Epidermal melanocyte (primary cell): ENCODE data around the gene PAPOLG.

Experiments
- DNase-seq: peaks from one replicate; pipeline ENCODE4 v3.0.0; 2011; ENCODE audit warnings: low spot score; ENCODE audit not compliant: insufficient read length

Gene PAPOLG

GRCh38 chr2:60756097-60757087 lies at the start of gene PAPOLG:
PAPOLG (plus strand) TSS chr2:60756268; CDS start chr2:60756479, 211 bp downstream.
- DNase-seq: peak; percentile 79

DNA sequence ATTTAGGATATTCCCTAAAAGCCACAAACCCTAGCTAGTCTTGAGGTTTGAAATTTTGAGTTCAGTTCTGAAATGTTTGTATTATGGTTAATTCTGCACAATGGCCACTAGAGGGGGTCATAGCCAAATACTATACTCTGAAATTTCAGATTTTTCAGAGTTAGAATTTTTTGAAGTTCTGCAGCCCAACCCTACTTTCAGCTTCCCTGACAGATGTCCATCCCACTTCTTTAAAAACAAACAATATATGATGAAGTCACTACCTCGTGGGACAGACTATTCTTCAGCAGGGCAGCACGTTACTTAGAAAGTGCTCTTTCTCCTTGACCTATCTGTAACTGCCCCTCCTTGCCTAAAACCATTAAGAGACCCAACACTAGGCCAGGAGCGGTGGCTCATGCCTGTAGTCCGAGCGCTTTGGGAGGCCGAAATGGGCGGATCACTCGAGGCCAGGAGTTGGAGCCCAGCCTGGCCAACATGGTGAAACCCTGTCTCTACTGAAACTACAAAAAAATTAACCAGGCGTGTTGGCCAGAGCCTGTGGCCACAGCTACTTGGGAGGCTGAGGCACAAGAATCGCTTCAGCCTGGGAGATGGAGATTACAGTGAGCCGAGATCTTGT lies 48.2 kb upstream of the PAPOLG start:
- peak; percentile 58 for DNase-seq

DNA sequence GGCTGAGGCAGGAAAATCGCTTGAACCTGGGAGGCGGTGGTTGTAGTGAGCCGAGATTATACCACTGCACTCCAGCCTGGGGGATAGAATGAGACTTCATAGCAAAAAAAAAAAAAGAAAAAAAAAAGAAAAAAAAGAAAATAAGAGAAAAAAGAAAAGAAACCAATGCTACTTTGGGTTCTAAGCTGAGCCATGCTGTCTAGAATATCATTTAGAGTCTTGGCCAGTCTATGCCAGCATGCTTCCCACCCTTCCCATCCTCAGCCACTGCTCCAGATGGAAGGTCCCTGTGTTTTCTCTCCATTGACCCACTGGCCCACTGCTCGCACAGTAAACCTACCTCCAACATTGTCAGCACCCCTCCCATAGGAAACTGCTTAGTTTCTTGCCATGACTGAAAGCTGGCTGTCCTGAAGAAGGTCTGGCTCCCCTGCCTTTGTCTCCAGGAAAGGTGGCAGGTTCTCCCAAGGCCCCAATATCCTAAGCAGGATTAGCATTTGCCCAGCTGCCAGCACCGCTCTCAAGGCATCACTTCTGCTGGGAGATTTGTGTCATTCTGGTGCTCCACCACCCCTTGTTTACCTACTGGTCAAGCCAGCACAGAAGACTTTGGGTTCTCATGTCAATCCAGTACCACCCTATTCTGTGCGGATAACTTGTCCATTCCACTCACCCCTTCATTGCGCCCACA lies 47.3 kb upstream of the PAPOLG start:
- DNase-seq: no peak

- no peak for DNase-seq
Measured at GRCh38 chr2:60710707-60711106, 45.4 kb upstream of the PAPOLG start.

DNA sequence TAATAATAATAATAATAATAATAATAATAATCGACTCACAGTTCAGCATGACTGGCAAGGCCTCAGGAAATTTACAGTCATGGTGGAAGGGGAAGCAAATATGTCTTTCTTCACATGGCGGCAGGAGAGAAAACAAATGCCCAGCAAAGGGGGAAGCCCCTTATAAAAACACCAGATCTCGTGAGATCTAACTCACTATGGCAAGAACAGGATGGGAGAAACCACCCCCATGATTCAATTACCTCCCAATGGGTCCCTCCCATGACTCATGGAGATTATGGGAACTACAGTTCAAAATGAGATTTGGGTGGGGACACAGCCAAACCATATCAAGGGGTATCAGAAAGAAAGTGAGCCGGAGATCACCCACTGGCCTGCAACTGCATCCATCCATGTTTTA lies 40.5 kb upstream of the PAPOLG start:
- no peak for DNase-seq

DNA sequence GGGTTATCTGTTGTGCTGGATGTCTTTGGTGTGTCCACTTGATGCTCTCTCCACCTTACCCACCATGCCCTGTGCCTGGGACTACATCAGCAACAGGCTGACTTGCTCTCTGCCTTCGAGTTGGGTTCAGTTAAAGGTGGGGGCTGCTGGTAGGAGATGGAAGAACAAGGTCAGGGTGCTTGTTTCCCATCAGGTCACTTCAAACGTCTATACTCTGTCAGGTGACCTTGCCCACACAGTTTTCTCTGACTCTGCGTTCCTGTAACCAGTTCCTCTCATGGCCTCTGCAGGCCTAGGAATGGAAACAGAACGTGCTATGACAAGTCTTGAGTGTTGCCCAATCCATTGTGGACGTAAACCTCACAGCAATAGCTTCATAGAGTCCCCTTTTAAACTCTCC lies 38.4 kb upstream of the PAPOLG start:
- no peak for DNase-seq

GRCh38 chr2:60719331-60719730 lies 36.7 kb upstream of the PAPOLG start:
- no peak for DNase-seq

GRCh38 chr2:60725466-60725865 lies 30.6 kb upstream of the PAPOLG start:
- DNase-seq: no peak

DNA sequence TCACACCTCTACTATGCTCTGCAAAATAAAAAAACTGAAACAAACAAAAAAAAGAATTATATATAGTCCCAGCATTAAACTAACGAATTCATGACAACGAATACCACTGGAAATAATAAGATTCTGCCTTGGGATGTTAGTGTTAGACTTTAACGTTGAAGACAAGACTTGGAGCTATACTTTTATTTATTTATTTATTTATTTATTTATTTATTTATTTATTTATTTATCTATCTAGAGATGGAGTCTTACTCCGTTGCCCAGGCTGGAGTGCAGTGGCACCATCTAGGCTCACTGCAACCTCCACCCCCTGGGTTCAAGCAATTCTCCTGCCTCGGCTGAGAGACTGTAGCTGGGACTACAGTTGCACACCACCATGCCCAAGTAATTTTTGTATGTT lies 27.2 kb upstream of the PAPOLG start:
- no peak for DNase-seq

- DNase-seq: no peak
Measured at GRCh38 chr2:60735496-60736250, 20.4 kb upstream of the PAPOLG start.

DNA sequence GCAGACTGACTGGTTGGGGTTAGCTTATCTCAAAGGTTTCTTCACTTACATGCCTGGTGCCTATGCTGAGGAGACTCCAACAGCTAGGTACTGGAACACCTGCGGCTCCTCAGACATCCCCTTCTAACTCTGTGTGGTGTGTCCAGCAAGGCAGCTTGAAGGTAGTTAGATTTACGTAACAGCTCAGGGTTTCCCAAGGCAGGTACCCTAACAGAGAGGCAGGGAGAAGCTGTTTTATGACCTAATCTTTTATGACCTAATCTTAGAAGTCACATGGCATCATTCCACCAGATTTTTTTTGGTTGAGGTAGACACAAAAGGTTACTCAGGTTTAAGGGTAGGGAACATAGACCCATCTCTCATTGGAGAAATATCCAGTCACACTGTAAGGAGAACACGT lies 17.4 kb upstream of the PAPOLG start:
- DNase-seq: no peak

DNA sequence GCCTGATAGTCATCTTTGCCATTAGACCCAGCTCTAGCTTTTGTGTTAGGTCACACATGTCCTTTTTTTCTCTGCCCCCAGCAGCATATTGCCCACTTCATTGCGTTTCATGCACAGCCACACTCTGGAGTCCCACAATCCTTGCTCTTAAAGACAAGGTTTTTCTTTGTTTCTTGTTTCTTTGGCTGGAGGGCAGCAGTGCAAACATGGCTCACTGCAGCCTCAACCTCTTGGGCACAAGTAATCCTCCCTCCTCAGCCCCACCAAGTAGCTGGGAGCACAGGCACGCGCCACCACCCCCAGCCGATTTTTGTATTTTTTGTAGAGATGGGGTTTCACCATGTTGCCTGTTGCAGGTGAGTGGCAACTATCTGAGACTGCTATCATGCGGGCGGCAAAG lies 16.9 kb upstream of the PAPOLG start:
- no peak for DNase-seq

DNA sequence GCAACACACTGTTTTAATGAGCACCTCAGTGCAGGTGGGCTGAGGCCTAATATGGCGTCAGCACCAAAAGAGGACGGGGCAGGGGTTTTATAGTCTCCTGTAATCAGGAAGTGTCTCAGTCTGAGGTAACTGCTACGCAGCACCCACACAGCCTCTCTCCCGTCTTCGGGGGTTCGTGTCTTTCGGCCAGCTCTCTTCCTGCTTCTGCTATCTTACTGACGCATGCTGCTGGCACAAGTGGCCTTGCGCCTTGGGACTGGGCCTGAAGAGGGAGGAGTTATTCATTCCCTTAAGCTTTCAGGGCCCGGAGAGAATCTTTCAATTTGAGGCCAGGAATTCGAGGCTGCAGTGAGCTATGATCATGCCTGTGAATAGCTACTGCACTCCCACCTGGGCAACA lies 14.5 kb upstream of the PAPOLG start:
- no peak for DNase-seq

DNA sequence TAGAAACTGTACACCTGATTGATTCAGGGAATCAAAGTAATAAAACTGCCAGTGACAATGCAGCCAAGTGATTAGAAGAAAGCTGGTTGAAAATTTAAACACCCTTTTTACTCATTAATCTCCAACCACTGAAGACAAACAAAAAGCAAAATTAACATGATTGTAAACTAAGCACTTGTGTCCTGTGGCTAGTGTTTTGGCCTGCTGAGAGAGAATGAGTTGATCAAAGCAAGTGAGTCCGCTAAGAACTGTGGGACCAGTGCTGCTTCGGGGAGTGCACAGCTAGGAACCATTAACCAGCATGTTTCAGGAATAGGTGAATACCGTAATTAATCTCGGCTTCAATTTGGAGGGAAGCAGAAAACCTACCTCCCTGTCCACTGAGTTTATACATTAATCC lies 13.6 kb upstream of the PAPOLG start:
- DNase-seq: no peak

GRCh38 chr2:60745330-60745729 lies 10.7 kb upstream of the PAPOLG start:
- no peak for DNase-seq

GRCh38 chr2:60745761-60746160 lies 10.3 kb upstream of the PAPOLG start:
- DNase-seq: no peak

DNA sequence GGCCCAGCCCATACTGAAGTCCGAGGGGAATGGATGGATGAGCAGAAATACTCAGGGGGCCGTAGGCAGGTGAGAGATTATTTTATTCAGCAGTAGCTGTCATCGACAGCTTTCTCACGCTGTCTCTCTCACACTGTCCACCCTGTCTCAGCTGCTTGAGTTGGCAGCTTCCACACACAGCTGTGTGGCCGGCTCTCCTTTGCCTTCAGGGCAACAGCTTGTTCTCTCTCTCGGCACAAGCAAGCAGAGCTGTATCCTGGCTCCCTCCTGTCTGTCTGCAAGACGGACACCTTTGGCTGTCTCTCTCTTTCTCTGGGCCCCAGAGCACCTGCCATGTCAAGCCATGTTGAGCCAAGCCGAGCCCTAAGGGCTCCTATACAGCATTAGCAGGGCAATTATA lies 9.8 kb upstream of the PAPOLG start:
- DNase-seq: no peak

DNA sequence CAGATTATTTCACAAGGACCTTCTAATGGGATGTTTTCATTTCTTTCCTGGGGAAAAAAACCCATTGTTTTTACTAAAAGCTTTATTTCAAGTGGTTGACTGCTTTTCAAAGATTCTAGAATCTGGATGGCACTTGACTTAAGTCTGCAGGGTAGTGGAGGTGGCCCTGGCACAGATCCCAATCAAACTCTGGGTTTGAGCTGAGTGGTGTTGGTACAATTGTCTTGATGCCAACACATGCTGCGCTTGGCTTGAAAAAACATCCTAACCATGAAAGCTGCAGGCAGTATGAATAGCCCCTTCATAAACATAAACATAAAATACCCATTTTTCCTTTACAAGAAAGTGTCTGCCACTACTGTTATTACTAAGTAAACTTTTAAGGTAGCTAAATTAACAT lies 3.6 kb downstream of the PAPOLG start:
- DNase-seq: no peak

DNA sequence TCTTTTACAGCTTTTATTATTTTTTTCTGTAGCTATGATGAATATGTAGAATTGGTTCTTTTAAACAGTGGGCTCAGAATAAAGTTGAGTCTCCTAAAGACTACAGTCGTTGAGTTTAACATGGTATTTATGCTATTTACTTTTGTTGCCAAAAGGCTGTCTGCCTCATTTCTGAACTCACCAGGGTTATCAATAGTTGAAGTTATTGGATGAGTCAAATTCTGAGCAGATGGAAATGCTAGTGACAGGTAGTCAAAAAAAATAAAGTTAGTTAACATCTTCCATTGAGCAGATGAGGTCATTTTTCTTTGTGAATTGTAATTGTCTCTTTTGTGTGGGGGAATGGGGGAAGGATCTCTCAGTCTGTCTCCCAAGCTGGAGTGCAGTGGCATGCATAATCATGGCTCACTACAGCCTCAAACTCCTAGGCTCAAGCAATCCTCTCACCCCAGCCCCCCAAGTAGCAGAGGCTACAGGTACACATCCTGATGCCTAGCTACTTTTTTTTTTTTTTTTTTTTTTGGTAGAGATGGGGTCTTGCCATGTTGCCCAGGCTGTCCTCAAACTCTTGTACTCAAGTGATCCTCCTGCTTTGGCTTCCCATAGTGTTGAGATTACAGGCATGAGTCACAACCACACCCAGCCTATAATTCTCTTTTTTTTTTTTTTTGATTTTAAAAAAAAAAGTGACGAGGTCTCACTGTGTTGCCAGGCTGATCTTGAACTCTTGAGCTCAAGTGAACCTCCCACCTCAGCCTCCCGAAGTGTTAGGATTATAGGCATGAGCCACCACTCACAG lies 8.9 kb downstream of the PAPOLG start:
- no peak for DNase-seq

GRCh38 chr2:60766283-60766682 lies 10.2 kb downstream of the PAPOLG start:
- DNase-seq: no peak

DNA sequence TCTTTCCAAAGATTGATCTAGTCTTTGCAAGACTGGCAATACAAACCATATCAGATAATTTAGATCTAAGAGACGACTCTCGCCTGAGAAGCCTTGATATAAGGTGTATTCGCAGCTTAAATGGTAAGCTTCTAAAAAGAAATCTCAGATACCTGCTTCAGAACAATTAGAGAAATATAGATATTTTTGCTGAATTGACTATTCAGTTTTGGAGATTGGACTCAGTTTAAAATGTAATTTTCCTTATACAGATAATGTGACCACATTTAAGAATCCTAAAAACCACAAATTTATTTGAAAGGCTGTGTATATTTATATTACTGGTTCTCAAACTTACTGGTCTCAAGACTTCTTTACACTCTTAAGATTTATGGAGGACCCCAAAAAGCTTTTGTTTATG lies 15.4 kb downstream of the PAPOLG start:
- DNase-seq: no peak
